Prostate gland (tissue), 2 donors: ENCODE data around the gene STK39. TPM values are rescaled to one million over a fixed set of nuclear protein-coding genes. Genes with fewer than 3 reads are reported as not detected.

Source experiments
- DNase-seq: peaks from one replicate; pipeline ENCODE4 v3.0.0-alpha.2; 2019; ENCODE audit warnings: low spot score
- H3K27ac ChIP-seq, 2 donors: fragments of 200-600 bp; sonication (generic); 2 replicates each; pipeline ENCODE4 v1.5.1; 2017 to 2019
- H3K27me3 ChIP-seq: fragments of 200-600 bp; sonication (generic); replicated peaks from 2 replicates; pipeline ENCODE4 v1.5.1; 2019; ENCODE audit not compliant: insufficient read depth
- H3K36me3 ChIP-seq, 2 donors: fragments of 200-600 bp; sonication (generic); 1 replicate in 1 of 2; 2 replicates in 1 of 2; pipeline versions ENCODE4 v1.5.1 to v1.8.1; 2017 to 2019
- H3K4me1 ChIP-seq: fragments of 200-600 bp; sonication (generic); replicated peaks from 2 replicates; pipeline ENCODE4 v1.5.1; 2019
- H3K4me3 ChIP-seq, 2 donors: fragments of 200-600 bp; sonication (generic); 2 replicates each; pipeline ENCODE4 v1.5.1; 2017 to 2019
- H3K9me3 ChIP-seq: fragments of 200-600 bp; sonication (generic); 2 replicates; pipeline ENCODE4 v1.5.1; 2017
- POLR2A ChIP-seq: fragments of 450-650 bp; IDR thresholded peaks from one replicate; pipeline ENCODE4 v1.6.1; 2016; ENCODE audit warnings: antibody characterized with exemption, mild to moderate bottlenecking
- POLR2AphosphoS5 ChIP-seq: sonication (generic); formaldehyde crosslinking; IDR thresholded peaks from one replicate; pipeline ENCODE4 v1.6.1; 2017; ENCODE audit warnings: antibody characterized with exemption
- WGBS: methylation state at CpG from one replicate; pipeline ENCODE4 v1.1.5; 2018; 5-methylcytosine and 5-hydroxymethylcytosine counted together
- intact Hi-C: fragments of 100-400 bp; cut with DNase I; formaldehyde crosslinking; loops from one replicate; pipeline ENCODE4 v1.14.2; 2022
- total RNA-seq, 2 donors: library from RNA; depleted of rRNA; stranded (reverse); fragments of >200 nt; gene quantifications; one replicate each; pipeline ENCODE4 v1.1.0, GENCODE V29; 2016
- TF ChIP-seq, protein P1 (sequence below), 4 experiments: fragments of 200-600 bp in 2 of 4; fragments of 450-650 bp in 2 of 4; sonication (generic) in 2 of 4; IDR thresholded peaks; 1 replicate in 3 of 4; 2 replicates in 1 of 4; pipeline ENCODE4 v1.5.1; 2016 to 2019; ENCODE audit warnings: antibody characterized with exemption in 4 of 4, mild to moderate bottlenecking in 2 of 4, moderate library complexity in 2 of 4

The STK39 gene
- total RNA-seq, 2 donors from 2014 or later: 32.2 to 54.7 TPM

- H3K27me3 ChIP-seq: no peaks in the 10 kb centered on the region
- H3K4me3 ChIP-seq: no peak overlapping the region
- TF ChIP-seq, protein P1, sequence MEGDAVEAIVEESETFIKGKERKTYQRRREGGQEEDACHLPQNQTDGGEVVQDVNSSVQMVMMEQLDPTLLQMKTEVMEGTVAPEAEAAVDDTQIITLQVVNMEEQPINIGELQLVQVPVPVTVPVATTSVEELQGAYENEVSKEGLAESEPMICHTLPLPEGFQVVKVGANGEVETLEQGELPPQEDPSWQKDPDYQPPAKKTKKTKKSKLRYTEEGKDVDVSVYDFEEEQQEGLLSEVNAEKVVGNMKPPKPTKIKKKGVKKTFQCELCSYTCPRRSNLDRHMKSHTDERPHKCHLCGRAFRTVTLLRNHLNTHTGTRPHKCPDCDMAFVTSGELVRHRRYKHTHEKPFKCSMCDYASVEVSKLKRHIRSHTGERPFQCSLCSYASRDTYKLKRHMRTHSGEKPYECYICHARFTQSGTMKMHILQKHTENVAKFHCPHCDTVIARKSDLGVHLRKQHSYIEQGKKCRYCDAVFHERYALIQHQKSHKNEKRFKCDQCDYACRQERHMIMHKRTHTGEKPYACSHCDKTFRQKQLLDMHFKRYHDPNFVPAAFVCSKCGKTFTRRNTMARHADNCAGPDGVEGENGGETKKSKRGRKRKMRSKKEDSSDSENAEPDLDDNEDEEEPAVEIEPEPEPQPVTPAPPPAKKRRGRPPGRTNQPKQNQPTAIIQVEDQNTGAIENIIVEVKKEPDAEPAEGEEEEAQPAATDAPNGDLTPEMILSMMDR (IDR thresholded peaks at IDR 0.05): no peak
- TF ChIP-seq POLR2A (no peak), POLR2AphosphoS5 (no peak)
- H3K36me3 ChIP-seq: no peaks in the 10 kb centered on the region
- peak overlapping the region in 1 of 2 donors; percentile 35 for H3K27ac ChIP-seq
- peaks cover 8% of the 10 kb centered on the region for H3K4me1 ChIP-seq
- DNase-seq: no peak
- no peaks in the 10 kb centered on the region for H3K9me3 ChIP-seq
- intact Hi-C loops: no loop called here
- WGBS: 93% methylated on average over 3 of the region's 3 CpGs
Measured at GRCh38 chr2:168222088-168222487, 25.3 kb downstream of the STK39 start.

DNA sequence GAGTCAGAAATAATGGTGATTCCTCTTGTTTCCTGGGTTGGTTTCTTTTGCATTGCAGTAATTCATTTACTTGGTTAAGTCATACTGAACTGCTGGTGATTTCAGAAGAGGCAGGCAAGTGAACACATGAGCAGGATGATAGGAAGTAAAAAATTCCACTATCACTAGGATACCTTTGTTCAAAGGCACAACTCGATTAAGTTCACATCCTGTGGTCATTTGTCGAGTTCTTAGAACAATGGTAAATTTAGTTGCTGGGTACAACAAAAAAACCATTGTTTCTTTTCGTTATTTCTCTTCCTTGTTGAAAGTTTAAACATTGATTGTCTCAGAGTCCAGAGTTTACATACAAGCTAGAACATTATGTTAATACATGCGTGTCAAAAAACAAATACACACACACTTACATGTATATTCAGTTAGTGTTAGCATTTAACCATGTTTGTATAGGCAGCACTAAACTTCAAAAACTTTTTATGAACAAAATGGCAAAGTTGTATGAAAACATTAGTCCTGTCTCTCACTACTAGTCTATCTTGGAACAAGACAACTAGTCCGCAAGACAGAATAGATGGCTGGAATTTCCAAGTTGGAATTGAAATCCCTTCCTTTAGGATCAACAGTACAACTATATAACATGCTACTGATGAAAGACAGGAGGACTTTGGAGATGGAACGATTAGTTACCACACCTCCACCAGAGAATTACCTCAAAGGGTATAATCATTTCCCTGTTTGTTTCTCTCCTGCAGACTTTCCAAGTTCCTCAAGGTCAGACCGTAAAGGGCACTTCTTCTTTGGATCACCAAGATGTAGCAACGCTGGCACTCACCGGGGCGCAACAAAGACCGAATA lies 26.2 kb downstream of the STK39 start:
- H3K36me3 ChIP-seq: no peaks in the 10 kb centered on the region
- H3K4me1 ChIP-seq: peaks cover 8% of the 10 kb centered on the region
- no peak overlapping the region for H3K4me3 ChIP-seq
- H3K9me3 ChIP-seq: no peaks in the 10 kb centered on the region
- DNase-seq: no peak
- WGBS: 65% methylated on average over 11 of the region's 11 CpGs
- intact Hi-C loops: no loop called here
- no peaks in the 10 kb centered on the region for H3K27me3 ChIP-seq
- peak overlapping the region; percentile 3 to 35 for H3K27ac ChIP-seq
- TF ChIP-seq, protein P1 (IDR thresholded peaks at IDR 0.05): no peak
- TF ChIP-seq POLR2AphosphoS5 (peak; percentile 50), POLR2A (no peak)

GRCh38 chr2:168217920-168218319 lies 29.5 kb downstream of the STK39 start:
- no peak overlapping the region for H3K4me3 ChIP-seq
- no peak for DNase-seq
- no peaks in the 10 kb centered on the region for H3K27me3 ChIP-seq
- H3K27ac ChIP-seq: no peak overlapping the region
- no peak for TF ChIP-seq POLR2A
- no peaks in the 10 kb centered on the region for H3K9me3 ChIP-seq
- 43% methylated on average over 2 of the region's 2 CpGs for WGBS
- no peaks in the 10 kb centered on the region for H3K36me3 ChIP-seq
- peaks cover 3% of the 10 kb centered on the region for H3K4me1 ChIP-seq
- intact Hi-C loops: no loop called here

- no peak overlapping the region for H3K27ac ChIP-seq
- H3K36me3 ChIP-seq: no peaks in the 10 kb centered on the region
- no peaks in the 10 kb centered on the region for H3K9me3 ChIP-seq
- no peak for DNase-seq
- 70% methylated on average over 12 of the region's 12 CpGs for WGBS
- intact Hi-C loops: no loop called here
- no peak for TF ChIP-seq POLR2AphosphoS5
- TF ChIP-seq, protein P1 (IDR thresholded peaks at IDR 0.05): no peak
- TF ChIP-seq POLR2A: no peak
- no peaks in the 10 kb centered on the region for H3K27me3 ChIP-seq
- no peak overlapping the region for H3K4me3 ChIP-seq
- H3K4me1 ChIP-seq: peaks cover 3% of the 10 kb centered on the region
Measured at GRCh38 chr2:168216351-168217005, 30.9 kb downstream of the STK39 start.

DNA sequence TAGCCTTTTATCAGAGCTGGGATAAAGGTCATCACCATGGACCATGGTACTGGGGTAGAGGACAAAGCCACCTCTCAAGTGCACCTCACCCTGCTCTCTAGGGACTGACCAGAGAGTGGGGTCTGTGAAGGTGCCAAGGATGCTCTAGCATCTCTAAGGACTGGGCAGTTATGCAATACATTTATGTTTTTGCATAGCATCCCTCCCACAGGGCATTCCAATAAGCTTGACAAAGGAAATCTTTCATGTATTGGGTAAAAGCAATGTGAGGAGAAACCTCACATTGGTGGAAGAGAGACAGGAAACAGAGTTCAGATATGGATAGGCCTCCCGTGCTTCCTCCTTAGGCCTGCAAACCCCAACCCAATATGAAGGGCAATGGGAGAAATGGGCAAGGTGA lies 31.6 kb downstream of the STK39 start:
- H3K27ac ChIP-seq: no peak overlapping the region
- intact Hi-C loops: no loop called here
- DNase-seq: no peak
- H3K4me1 ChIP-seq: peaks cover 3% of the 10 kb centered on the region
- TF ChIP-seq, protein P1 (IDR thresholded peaks at IDR 0.05): no peak
- TF ChIP-seq POLR2A (no peak), POLR2AphosphoS5 (no peak)
- H3K9me3 ChIP-seq: no peaks in the 10 kb centered on the region
- WGBS: 67% methylated on average over 1 of the region's 1 CpG
- H3K27me3 ChIP-seq: no peaks in the 10 kb centered on the region
- H3K4me3 ChIP-seq: no peak overlapping the region
- no peaks in the 10 kb centered on the region for H3K36me3 ChIP-seq
